Neuronal stem cell (in vitro differentiated cells): Measurements from ENCODE around the gene STIM1.

Experiments used
- DNase-seq: peaks from one replicate; pipeline ENCODE4 v3.0.0-alpha.2; 2013; ENCODE audit warnings: low spot score
- H2AFZ ChIP-seq: one replicate; pipeline ENCODE4 v1.6.1; 2013; ENCODE audit warnings: mild to moderate bottlenecking, low read length, inconsistent platforms
- H2AK5ac ChIP-seq: 2 replicates; pipeline ENCODE4 v1.6.1; 2013; ENCODE audit warnings: low read depth, mild to moderate bottlenecking, inconsistent platforms, low read length, moderate library complexity, mixed read lengths
- H2BK120ac ChIP-seq: 2 replicates; pipeline ENCODE4 v1.6.1; 2013; ENCODE audit warnings: low read depth, mild to moderate bottlenecking, inconsistent platforms, low read length, moderate library complexity, mixed read lengths
- H2BK12ac ChIP-seq: one replicate; pipeline ENCODE4 v1.6.1; 2013; ENCODE audit warnings: low read length, inconsistent platforms
- H2BK15ac ChIP-seq: 2 replicates; pipeline ENCODE4 v1.6.1; 2013; ENCODE audit warnings: mild to moderate bottlenecking, low read length, inconsistent platforms, mixed read lengths
- H2BK5ac ChIP-seq: one replicate; pipeline ENCODE4 v1.6.1; 2013; ENCODE audit warnings: inconsistent platforms, mild to moderate bottlenecking, low read length, moderate library complexity
- H3K14ac ChIP-seq: one replicate; pipeline ENCODE4 v1.6.1; 2013; ENCODE audit warnings: low read length, inconsistent platforms
- H3K18ac ChIP-seq: 2 replicates; pipeline ENCODE4 v1.6.1; 2013; ENCODE audit warnings: low read length, inconsistent platforms
- H3K23ac ChIP-seq: 2 replicates; pipeline ENCODE4 v1.6.1; 2013; ENCODE audit warnings: low read depth, mild to moderate bottlenecking, mixed read lengths, low read length, inconsistent platforms; ENCODE audit not compliant: poor library complexity
- H3K27ac ChIP-seq: replicated peaks from 3 replicates; pipeline ENCODE4 v1.5.1; 2013; ENCODE audit warnings: low read length, inconsistent platforms
- H3K27me3 ChIP-seq, 3 experiments: 2 replicates each; pipeline ENCODE4 v1.6.1; 2013; ENCODE audit warnings: low read length in 3 of 3, mild to moderate bottlenecking in 2 of 3, inconsistent platforms in 1 of 3, low read depth in 1 of 3, mixed read lengths in 1 of 3, moderate library complexity in 1 of 3; ENCODE audit not compliant: control insufficient read depth in 3 of 3, insufficient read depth in 3 of 3
- H3K36me3 ChIP-seq, 2 donors: replicated peaks in 1 of 2; 2 replicates each; pipeline ENCODE4 v1.6.1; 2013; ENCODE audit warnings: low read length in 2 of 2; ENCODE audit not compliant: control insufficient read depth in 2 of 2, insufficient read depth in 2 of 2
- H3K4ac ChIP-seq: 2 replicates; pipeline ENCODE4 v1.6.1; 2013; ENCODE audit warnings: inconsistent platforms, mild to moderate bottlenecking, low read length, moderate library complexity
- H3K4me1 ChIP-seq, 2 donors: 1 replicate in 1 of 2; 2 replicates in 1 of 2; pipeline ENCODE4 v1.6.1; 2013; ENCODE audit warnings: low read length in 2 of 2, low read depth in 1 of 2; ENCODE audit not compliant: control insufficient read depth in 2 of 2, insufficient read depth in 1 of 2
- H3K4me2 ChIP-seq: one replicate; pipeline ENCODE4 v1.6.1; 2013; ENCODE audit warnings: mild to moderate bottlenecking, low read length, inconsistent platforms; ENCODE audit not compliant: insufficient read depth, poor library complexity, severe bottlenecking
- H3K4me3 ChIP-seq, 2 donors: 2 replicates each; pipeline ENCODE4 v1.5.1; 2013; ENCODE audit warnings: low read length in 2 of 2, mild to moderate bottlenecking in 2 of 2, inconsistent platforms in 1 of 2, moderate library complexity in 1 of 2
- H3K79me1 ChIP-seq: one replicate; pipeline ENCODE4 v1.6.1; 2013; ENCODE audit warnings: low read depth, mild to moderate bottlenecking, inconsistent platforms, low read length, moderate library complexity
- H3K9ac ChIP-seq: one replicate; pipeline ENCODE4 v1.6.1; 2013; ENCODE audit warnings: mild to moderate bottlenecking, low read depth, low read length, inconsistent platforms; ENCODE audit not compliant: poor library complexity
- H3K9me3 ChIP-seq, 2 donors: replicated peaks in 1 of 2; 2 replicates each; pipeline versions ENCODE3 to v1.6.1; 2013; ENCODE audit warnings: low read length in 2 of 2, mild to moderate bottlenecking in 2 of 2, inconsistent platforms in 1 of 2, low read depth in 1 of 2, mixed read lengths in 1 of 2, moderate library complexity in 1 of 2; ENCODE audit not compliant: control insufficient read depth in 2 of 2, insufficient read depth in 1 of 2
- H4K8ac ChIP-seq: one replicate; pipeline ENCODE4 v1.6.1; 2013; ENCODE audit warnings: low read depth, mild to moderate bottlenecking, inconsistent platforms, low read length, moderate library complexity
- H4K91ac ChIP-seq: one replicate; pipeline ENCODE4 v1.6.1; 2013; ENCODE audit warnings: low read length, low read depth, mild to moderate bottlenecking, inconsistent platforms; ENCODE audit not compliant: poor library complexity
- WGBS, 2 donors: extraction: QIAGEN DNeasy Blood & Tissue Kit; methylation state at CpG; one replicate each; pipeline ENCODE4 v1.1.7; 2013; ENCODE audit warnings: missing lambda C conversion rate in 2 of 2, mixed read lengths in 1 of 2; ENCODE audit not compliant: insufficient read length in 2 of 2, insufficient replicate concordance in 1 of 2; ENCODE audit errors: extremely low coverage in 2 of 2; 5-methylcytosine and 5-hydroxymethylcytosine counted together

STIM1 gene

DNA sequence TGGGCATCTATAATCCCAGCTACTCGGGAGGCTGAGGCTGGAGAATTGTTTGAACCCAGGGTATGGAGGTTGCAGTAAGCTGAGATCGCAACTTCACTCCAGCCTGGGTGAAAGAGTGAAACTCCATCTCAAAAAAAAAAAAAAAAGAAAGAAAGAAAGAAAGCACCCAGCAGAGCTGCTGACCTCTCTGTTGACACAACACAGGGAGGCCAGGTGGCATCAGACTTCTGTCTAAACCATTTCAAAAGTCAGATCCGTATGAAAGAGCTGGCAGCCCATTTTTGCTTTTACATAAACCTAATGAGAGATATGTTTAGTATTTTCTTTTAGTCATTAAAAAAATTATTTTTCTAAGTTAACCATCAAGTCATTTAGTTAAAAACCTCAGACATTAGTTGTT is 174.7 kb downstream of the STIM1 start:
- peaks cover 0 to 6% of the 10 kb centered on the region in 2 donors for H3K9me3 ChIP-seq
- no peak overlapping the region for H2BK15ac ChIP-seq
- H3K23ac ChIP-seq, result no peak overlapping the region
- no peak overlapping the region for H3K4me2 ChIP-seq
- H3K27me3 ChIP-seq, result no peaks in the 10 kb centered on the region
- no peaks in the 10 kb centered on the region for H3K79me1 ChIP-seq
- WGBS, 2 donors, result no CpG with 5 or more reads among the region's 3 CpGs
- H3K14ac ChIP-seq, result no peak overlapping the region
- DNase-seq, result no peak
- no peak overlapping the region for H2BK5ac ChIP-seq
- no peak overlapping the region for H2AFZ ChIP-seq
- H3K18ac ChIP-seq, result no peak overlapping the region
- no peak overlapping the region for H3K4ac ChIP-seq
- H3K4me1 ChIP-seq, result no peaks in the 10 kb centered on the region
- H2AK5ac ChIP-seq, result no peak overlapping the region
- no peak overlapping the region for H3K4me3 ChIP-seq
- no peaks in the 10 kb centered on the region for H3K36me3 ChIP-seq
- H3K9ac ChIP-seq, result no peak overlapping the region
- H4K8ac ChIP-seq, result no peak overlapping the region
- H2BK12ac ChIP-seq, result no peak overlapping the region
- no peak overlapping the region for H3K27ac ChIP-seq
- H4K91ac ChIP-seq, result no peak overlapping the region
- H2BK120ac ChIP-seq, result no peak overlapping the region

- no peak overlapping the region for H3K23ac ChIP-seq
- no peak overlapping the region for H2BK12ac ChIP-seq
- WGBS, 2 donors, result no CpG with 5 or more reads among the region's 2 CpGs
These were observed 176.6 kb downstream of the STIM1 start for GRCh38 chr11:4032097-4032496.

GRCh38 chr11:4035985-4036384 is 180.5 kb downstream of the STIM1 start:
- no CpG with 5 or more reads among the region's 4 CpGs for WGBS, 2 donors
- peaks cover 2 to 3% of the 10 kb centered on the region in 2 donors for H3K9me3 ChIP-seq

More at GRCh38 chr11:4032097-4032496, 176.6 kb downstream of the STIM1 start:
- no peak overlapping the region for H2AK5ac ChIP-seq
- H3K9ac ChIP-seq, result no peak overlapping the region
- no peak overlapping the region for H2BK15ac ChIP-seq
- peaks cover 2 to 3% of the 10 kb centered on the region in 2 donors for H3K9me3 ChIP-seq
- no peak overlapping the region for H3K4me3 ChIP-seq
- H2AFZ ChIP-seq, result no peak overlapping the region
- no peaks in the 10 kb centered on the region for H3K79me1 ChIP-seq
- H3K27me3 ChIP-seq, result no peaks in the 10 kb centered on the region
- no peak overlapping the region for H3K18ac ChIP-seq
- H2BK120ac ChIP-seq, result no peak overlapping the region
- no peak overlapping the region for H3K27ac ChIP-seq
- no peak overlapping the region for H4K8ac ChIP-seq
- H3K4me2 ChIP-seq, result no peak overlapping the region
- no peak overlapping the region for H3K14ac ChIP-seq
- no peak overlapping the region for H4K91ac ChIP-seq
- no peaks in the 10 kb centered on the region for H3K4me1 ChIP-seq
- no peak overlapping the region for H2BK5ac ChIP-seq
- no peaks in the 10 kb centered on the region for H3K36me3 ChIP-seq
- H3K4ac ChIP-seq, result no peak overlapping the region
- no peak for DNase-seq

GRCh38 chr11:4039011-4039410 is 183.5 kb downstream of the STIM1 start:
- Histone ChIP-seq H3K14ac (no peak overlapping the region), H3K27me3 (no peaks in the 10 kb centered on the region), H2AK5ac (no peak overlapping the region), H2BK5ac (no peak overlapping the region), H3K23ac (no peak overlapping the region), H3K36me3 (no peaks in the 10 kb centered on the region), H3K79me1 (no peaks in the 10 kb centered on the region), H4K91ac (no peak overlapping the region), H3K4me2 (no peak overlapping the region), H3K27ac (no peak overlapping the region), H3K4me1 (no peaks in the 10 kb centered on the region), H2AFZ (no peak overlapping the region), H3K4me3 (no peak overlapping the region), H3K18ac (no peak overlapping the region), H3K9me3 (peaks cover 0 to 2% of the 10 kb centered on the region in 2 donors), H2BK12ac (no peak overlapping the region), H3K4ac (no peak overlapping the region), H3K9ac (no peak overlapping the region), H4K8ac (no peak overlapping the region), H2BK120ac (no peak overlapping the region), H2BK15ac (no peak overlapping the region)
- no peak for DNase-seq
- WGBS, 2 donors, result no CpG with 5 or more reads among the region's 3 CpGs

More at GRCh38 chr11:4035985-4036384, 180.5 kb downstream of the STIM1 start:
- H3K27ac ChIP-seq, result no peak overlapping the region
- H3K4me1 ChIP-seq, result no peaks in the 10 kb centered on the region
- no peak overlapping the region for H3K14ac ChIP-seq
- H2BK120ac ChIP-seq, result no peak overlapping the region
- H3K4me2 ChIP-seq, result no peak overlapping the region
- no peak overlapping the region for H3K4me3 ChIP-seq
- no peak overlapping the region for H2BK15ac ChIP-seq
- H2AK5ac ChIP-seq, result no peak overlapping the region
- H4K8ac ChIP-seq, result no peak overlapping the region
- H3K79me1 ChIP-seq, result no peaks in the 10 kb centered on the region
- no peak for DNase-seq
- no peaks in the 10 kb centered on the region for H3K36me3 ChIP-seq
- H2AFZ ChIP-seq, result no peak overlapping the region
- no peak overlapping the region for H2BK5ac ChIP-seq
- H2BK12ac ChIP-seq, result no peak overlapping the region
- H3K23ac ChIP-seq, result no peak overlapping the region
- H3K9ac ChIP-seq, result no peak overlapping the region
- H3K4ac ChIP-seq, result no peak overlapping the region
- H4K91ac ChIP-seq, result no peak overlapping the region
- no peaks in the 10 kb centered on the region for H3K27me3 ChIP-seq
- no peak overlapping the region for H3K18ac ChIP-seq
